Lower leg skin (tissue), 3 donors: ENCODE results near the gene ATP2B2.

Source experiments
- CTCF ChIP-seq, 3 donors: fragments of 450-650 bp; IDR thresholded peaks; one replicate each; pipeline ENCODE4 v1.5.1; 2016; ENCODE audit warnings: antibody characterized with exemption in 3 of 3, mild to moderate bottlenecking in 3 of 3, moderate library complexity in 2 of 3
- POLR2A ChIP-seq, 2 donors: fragments of 450-650 bp; IDR thresholded peaks; one replicate each; pipeline ENCODE4 v1.6.1; 2016 to 2017; ENCODE audit warnings: antibody characterized with exemption in 2 of 2, mild to moderate bottlenecking in 1 of 2, moderate library complexity in 1 of 2

GRCh38 chr3:10340046-10340445 lies 165.3 kb downstream of the ATP2B2 start:
- TF ChIP-seq CTCF (IDR thresholded peaks at IDR 0.05) = no peak
- no peak for TF ChIP-seq POLR2A (IDR thresholded peaks at IDR 0.05)
